WTC11 (cell line): ENCODE measurements around the gene ZNF367. TPM values are rescaled to one million over a fixed set of nuclear protein-coding genes. Genes with fewer than 3 reads are reported as not detected.

Experiments
- AFF4 ChIP-seq: sonication (generic); formaldehyde crosslinking; IDR thresholded peaks from 2 replicates; pipeline ENCODE4 v1.8.1; 2023; ENCODE audit warnings: mild to moderate bottlenecking, missing genetic modification reagents, borderline replicate concordance
- AR ChIP-seq: fragments of 250-450 bp; sonication (Bioruptor Pico); IDR thresholded peaks from 2 replicates; pipeline ENCODE4 v1.9.0; 2021; ENCODE audit warnings: mild to moderate bottlenecking
- ARID4B ChIP-seq: sonication (generic); formaldehyde crosslinking; IDR thresholded peaks from 2 replicates; pipeline ENCODE4 v1.8.0; 2023; ENCODE audit warnings: missing genetic modification reagents, mild to moderate bottlenecking, borderline replicate concordance
- CREM ChIP-seq: sonication (generic); formaldehyde crosslinking; IDR thresholded peaks from 2 replicates; pipeline ENCODE4 v1.8.1; 2022; ENCODE audit warnings: mild to moderate bottlenecking, missing genetic modification reagents, moderate library complexity
- EMX1 ChIP-seq: fragments of 250-450 bp; sonication (Bioruptor Pico); IDR thresholded peaks from 2 replicates; pipeline ENCODE4 v1.8.0; 2021; ENCODE audit warnings: mild to moderate bottlenecking
- FOXK1 ChIP-seq: sonication (generic); formaldehyde crosslinking; IDR thresholded peaks from 2 replicates; pipeline ENCODE4 v1.8.0; 2022; ENCODE audit warnings: mild to moderate bottlenecking, moderate library complexity, missing genetic modification reagents
- GTF2I ChIP-seq: fragments of 250-450 bp; sonication (Bioruptor Pico); conservative IDR thresholded peaks from 2 replicates; pipeline ENCODE4 v1.4.0; 2021; ENCODE audit warnings: mild to moderate bottlenecking
- HMGA2 ChIP-seq: fragments of 250-450 bp; sonication (Bioruptor Pico); IDR thresholded peaks from 2 replicates; pipeline ENCODE4 v1.4.0; 2021; ENCODE audit warnings: mild to moderate bottlenecking, moderate library complexity
- IRF2 ChIP-seq: sonication (generic); formaldehyde crosslinking; IDR thresholded peaks from 2 replicates; pipeline ENCODE4 v1.8.0; 2022; ENCODE audit warnings: low read depth, missing genetic modification reagents, borderline replicate concordance
- MAX ChIP-seq: sonication (generic); formaldehyde crosslinking; IDR thresholded peaks from 2 replicates; pipeline ENCODE4 v1.8.0; 2022; ENCODE audit warnings: mild to moderate bottlenecking, missing genetic modification reagents
- MYBL2 ChIP-seq: sonication (generic); formaldehyde crosslinking; IDR thresholded peaks from 2 replicates; pipeline ENCODE4 v1.8.1; 2023; ENCODE audit warnings: mild to moderate bottlenecking, moderate library complexity, missing genetic modification reagents
- PRDM15 ChIP-seq: sonication (generic); formaldehyde crosslinking; IDR thresholded peaks from 2 replicates; pipeline ENCODE4 v1.8.0; 2022; ENCODE audit warnings: missing genetic modification reagents
- STAT6 ChIP-seq: sonication (generic); formaldehyde crosslinking; conservative IDR thresholded peaks from 2 replicates; pipeline ENCODE4 v1.8.1; 2023; ENCODE audit warnings: mild to moderate bottlenecking, low read depth, missing genetic modification reagents, moderate library complexity
- TEAD1 ChIP-seq: sonication (generic); formaldehyde crosslinking; IDR thresholded peaks from 2 replicates; pipeline ENCODE4 v1.8.0; 2022; ENCODE audit warnings: mild to moderate bottlenecking, missing genetic modification reagents
- TP53 ChIP-seq: sonication (generic); formaldehyde crosslinking; IDR thresholded peaks from 2 replicates; pipeline ENCODE4 v1.8.1; 2023; ENCODE audit warnings: mild to moderate bottlenecking, missing genetic modification reagents
- ZBTB21 ChIP-seq: sonication (generic); formaldehyde crosslinking; IDR thresholded peaks from 2 replicates; pipeline ENCODE4 v1.8.1; 2023; ENCODE audit warnings: mild to moderate bottlenecking, missing genetic modification reagents, borderline replicate concordance
- ZNF263 ChIP-seq: sonication (generic); formaldehyde crosslinking; IDR thresholded peaks from 2 replicates; pipeline ENCODE4 v1.8.1; 2022; ENCODE audit warnings: low read depth, mild to moderate bottlenecking, moderate library complexity, missing genetic modification reagents
- ZNF423 ChIP-seq: fragments of 250-450 bp; sonication (Bioruptor Pico); IDR thresholded peaks from 2 replicates; pipeline ENCODE4 v2.1.2; 2022; ENCODE audit warnings: mild to moderate bottlenecking, moderate library complexity
- ZSCAN18 ChIP-seq: fragments of 250-450 bp; sonication (Bioruptor Pico); IDR thresholded peaks from 2 replicates; pipeline ENCODE4 v2.1.2; 2022; ENCODE audit warnings: mild to moderate bottlenecking, moderate library complexity
- total RNA-seq: library from RNA; stranded (reverse); gene quantifications from 3 replicates; pipeline ENCODE4 v1.2.3, GENCODE V29; 2021

Gene ZNF367
- total RNA-seq, 1 experiment from 2014 or later = 7.4 TPM

GRCh38 chr9:96417051-96417586 lies 1.1 kb downstream of the ZNF367 start (continued):
- no peak for TF ChIP-seq PRDM15
- peak; percentile 72; the same call in 1 of the 2 replicates for TF ChIP-seq FOXK1 (CRISPR knock-in tag)
- no peak for TF ChIP-seq GTF2I
- TF ChIP-seq AFF4 (CRISPR knock-in tag) = no peak
- peak; percentile 49; the same call in 1 of the 2 replicates for TF ChIP-seq ZBTB21
- TF ChIP-seq ZNF263 (CRISPR knock-in tag) = no peak
- TF ChIP-seq TEAD1 (CRISPR knock-in tag) = peak; percentile 88
- no peak for TF ChIP-seq AR (CRISPR knock-in tag)
- TF ChIP-seq STAT6 (CRISPR knock-in tag) = no peak
- no peak for TF ChIP-seq ZSCAN18 (CRISPR knock-in tag)
- TF ChIP-seq ARID4B (CRISPR knock-in tag) = peak; percentile 93
- TF ChIP-seq MAX (CRISPR knock-in tag) = peak; percentile 86
- no peak for TF ChIP-seq HMGA2 (CRISPR knock-in tag)
- peak; percentile 78; the same call in 1 of the 2 replicates for TF ChIP-seq MYBL2 (CRISPR knock-in tag)
- no peak for TF ChIP-seq TP53 (CRISPR knock-in tag)
- TF ChIP-seq EMX1 (CRISPR knock-in tag) = no peak
- TF ChIP-seq ZNF423 = no peak
- peak; percentile 97 for TF ChIP-seq CREM (CRISPR knock-in tag)
- TF ChIP-seq IRF2 (CRISPR knock-in tag) = no peak
